A549 (cell line): ENCODE data around the gene ADCY1. TPM values are rescaled to one million over a fixed set of nuclear protein-coding genes. Genes with fewer than 3 reads are reported as not detected.

Experiments
- ATAC-seq, 2 experiments: fragments of 200-7000 bp in 1 of 2; fragments of >200 bp in 1 of 2; cut with Nextera tagmentation in 1 of 2; cut with Tn5 transposase in 1 of 2; 3 replicates each; pipeline versions ENCODE4 v1.8.0 to v1.9.1; 2018 to 2020; ENCODE audit warnings: mild to moderate bottlenecking in 1 of 2, moderate library complexity in 1 of 2
- CTCF ChIA-PET: fragments of 300-600 bp; sonication (Branson Sonifier 250); formaldehyde crosslinking; extraction: SDS; loops from one replicate; lab custom pipeline; 2021; ENCODE audit warnings: antibody characterized with exemption, inconsistent platforms; lab: Yijun Ruan, JAX
- POLR2A ChIA-PET: fragments of 350-600 bp; formaldehyde crosslinking; extraction: SDS; loops from one replicate; lab custom pipeline; 2021; ENCODE audit warnings: antibody characterized with exemption, inconsistent platforms; lab: Yijun Ruan, JAX
- DNase-seq, 2 experiments: peaks; one replicate each; pipeline versions ENCODE4 v3.0.0 to v3.0.0-alpha.2; 2011 to 2016; ENCODE audit warnings: low read depth in 1 of 2, low spot score in 1 of 2
- FAIRE-seq: peaks from 2 replicates; lab custom pipeline; 2011; peaks lifted over from hg19 to GRCh38; lab: Jason Lieb, UNC
- H3K27ac ChIP-seq, 2 experiments: fragments of >200 bp; sonication (Bioruptor Twin); formaldehyde crosslinking; 3 replicates each; pipeline ENCODE4 v1.5.1; 2016 to 2017
- H3K4me1 ChIP-seq: fragments of >200 bp; sonication (Bioruptor Twin); formaldehyde crosslinking; 3 replicates; pipeline ENCODE4 v1.6.1; 2016
- H3K4me2 ChIP-seq: fragments of >200 bp; sonication (Bioruptor Twin); formaldehyde crosslinking; 3 replicates; pipeline ENCODE4 v1.6.1; 2016
- H3K4me3 ChIP-seq: fragments of >200 bp; sonication (Bioruptor Twin); formaldehyde crosslinking; 3 replicates; pipeline ENCODE4 v1.5.1; 2016
- H3K9me3 ChIP-seq: fragments of >200 bp; sonication (Bioruptor Twin); formaldehyde crosslinking; 3 replicates; pipeline ENCODE4 v1.6.1; 2016
- BCL3 ChIP-seq: fragments of >200 bp; sonication (Bioruptor Twin); formaldehyde crosslinking; IDR thresholded peaks from 3 replicates; pipeline ENCODE4 v1.6.1; 2016
- CBX8 ChIP-seq: fragments of 200-600 bp; sonication (generic); IDR thresholded peaks from 2 replicates; pipeline ENCODE4 v1.6.1; 2016
- E2F6 ChIP-seq: IDR thresholded peaks from 2 replicates; pipeline ENCODE4 v1.6.1; 2012; ENCODE audit warnings: low read depth, borderline replicate concordance
- EHF ChIP-seq: fragments of 250-450 bp; sonication (Bioruptor Pico); IDR thresholded peaks from 2 replicates; pipeline ENCODE4 v1.5.0; 2020; ENCODE audit warnings: mild to moderate bottlenecking
- ELK1 ChIP-seq: fragments of 150-350 bp; IDR thresholded peaks from 2 replicates; pipeline ENCODE4 v1.6.1; 2014; ENCODE audit warnings: low read depth, mild to moderate bottlenecking, low read length
- EP300 ChIP-seq, 2 experiments: fragments of >200 bp; sonication (Bioruptor Twin); formaldehyde crosslinking; IDR thresholded peaks; 2 replicates in 1 of 2; 3 replicates in 1 of 2; pipeline ENCODE4 v1.6.1; 2016 to 2017
- ESRRA ChIP-seq: fragments of 150-350 bp; IDR thresholded peaks from 2 replicates; pipeline ENCODE4 v1.6.1; 2014; ENCODE audit warnings: mild to moderate bottlenecking, low read length, borderline replicate concordance
- FOXS1 ChIP-seq: fragments of 250-450 bp; sonication (Bioruptor Pico); IDR thresholded peaks from 2 replicates; pipeline ENCODE4 v1.5.0; 2020; ENCODE audit warnings: mild to moderate bottlenecking, moderate library complexity
- HDAC2 ChIP-seq: fragments of 200-600 bp; sonication (generic); IDR thresholded peaks from 2 replicates; pipeline ENCODE4 v1.6.1; 2016
- HMGXB4 ChIP-seq: fragments of 250-450 bp; sonication (Bioruptor Pico); IDR thresholded peaks from 2 replicates; pipeline ENCODE4 v1.5.0; 2021; ENCODE audit warnings: mild to moderate bottlenecking, moderate library complexity, borderline replicate concordance
- HOXB5 ChIP-seq: fragments of 250-450 bp; sonication (Bioruptor Pico); IDR thresholded peaks from 2 replicates; pipeline ENCODE4 v1.5.0; 2020; ENCODE audit warnings: mild to moderate bottlenecking, moderate library complexity
- MAFK ChIP-seq: fragments of 450-650 bp; IDR thresholded peaks from 2 replicates; pipeline ENCODE4 v1.6.1; 2014; ENCODE audit not compliant: partially characterized antibody
- MAZ ChIP-seq: fragments of 150-350 bp; IDR thresholded peaks from 2 replicates; pipeline ENCODE4 v1.6.1; 2014; ENCODE audit warnings: antibody characterized with exemption, low read depth, low read length, borderline replicate concordance
- NFE2L2 ChIP-seq: fragments of 150-350 bp; conservative IDR thresholded peaks from 2 replicates; pipeline ENCODE4 v1.6.1; 2014; ENCODE audit warnings: low read length
- NPAS2 ChIP-seq: fragments of 250-450 bp; sonication (Bioruptor Pico); IDR thresholded peaks from 2 replicates; pipeline ENCODE4 v1.8.0; 2022; ENCODE audit warnings: mild to moderate bottlenecking, moderate library complexity, borderline replicate concordance
- PHF8 ChIP-seq: fragments of 200-600 bp; sonication (generic); IDR thresholded peaks from 2 replicates; pipeline ENCODE4 v1.6.1; 2016; ENCODE audit warnings: low read depth, mild to moderate bottlenecking, antibody characterized with exemption, moderate library complexity, borderline replicate concordance
- POLR2A ChIP-seq: IDR thresholded peaks from 2 replicates; pipeline ENCODE4 v1.6.1; 2012; ENCODE audit warnings: mild to moderate bottlenecking, low read length
- POLR2AphosphoS2 ChIP-seq: conservative IDR thresholded peaks from 2 replicates; pipeline ENCODE4 v1.6.1; 2012; ENCODE audit warnings: low read length, improper control_type of control experiment, inconsistent platforms
- RCOR1 ChIP-seq: fragments of 150-350 bp; IDR thresholded peaks from 2 replicates; pipeline ENCODE4 v1.6.1; 2014; ENCODE audit warnings: antibody characterized with exemption, low read length, low read depth
- SMC3 ChIP-seq: fragments of >200 bp; sonication (Bioruptor Twin); formaldehyde crosslinking; IDR thresholded peaks from 3 replicates; pipeline ENCODE4 v1.6.1; 2018; ENCODE audit warnings: inconsistent platforms
- TP53 ChIP-seq: fragments of 250-450 bp; sonication (Bioruptor Pico); IDR thresholded peaks from 2 replicates; pipeline ENCODE4 v1.5.0; 2021; ENCODE audit warnings: mild to moderate bottlenecking, moderate library complexity
- ZC3H11A ChIP-seq: fragments of 450-650 bp; IDR thresholded peaks from 2 replicates; pipeline ENCODE4 v1.6.1; 2014; ENCODE audit warnings: antibody characterized with exemption, mild to moderate bottlenecking
- ZSCAN20 ChIP-seq: fragments of 250-450 bp; sonication (Bioruptor Pico); IDR thresholded peaks from 2 replicates; pipeline ENCODE4 v1.8.0; 2022; ENCODE audit warnings: mild to moderate bottlenecking, moderate library complexity
- WGBS: methylation state at CpG from one replicate; pipeline ENCODE4 v1.1.6; 2017; ENCODE audit errors: missing lambda C conversion rate; 5-methylcytosine and 5-hydroxymethylcytosine counted together
- polyA plus RNA-seq, 4 experiments: library from polyadenylated mRNA; depleted of rRNA in 3 of 4; stranded (reverse); fragments of >200 nt; fragmentation: RNase III in 1 of 4; extraction: RNeasy Plus Mini Kit Qiagen cat#74134 plus additional on column Dnase treatment in 1 of 4; gene quantifications; 2 replicates in 3 of 4; 3 replicates in 1 of 4; pipeline ENCODE4 v1.2.3, GENCODE V29; 2011 to 2017
- TF ChIP-seq, protein P1 (sequence below): fragments of 450-650 bp; IDR thresholded peaks from 2 replicates; pipeline ENCODE4 v1.6.1; 2014; ENCODE audit warnings: antibody characterized with exemption
- TF ChIP-seq, protein P2 (sequence below): fragments of 250-450 bp; sonication (Bioruptor Pico); IDR thresholded peaks from 2 replicates; pipeline ENCODE4 v1.5.0; 2020; ENCODE audit warnings: low read depth, mild to moderate bottlenecking, moderate library complexity
- TF ChIP-seq, protein P3 (sequence below): IDR thresholded peaks from 2 replicates; pipeline ENCODE4 v1.6.1; 2012
- TF ChIP-seq, protein P4 (sequence below): fragments of >200 bp; sonication (Bioruptor Twin); formaldehyde crosslinking; IDR thresholded peaks from 3 replicates; pipeline ENCODE4 v1.5.1; 2016

ADCY1 gene
- polyA plus RNA-seq, 2 of the 4 experiments (the other 2 are of a cell fraction), result 1.3 to 1.7 TPM

GRCh38 chr7:45686441-45687184, 112.4 kb downstream of the ADCY1 start:
- no peak for ATAC-seq
- ChIA-PET CTCF (no interaction called here), POLR2A (no interaction called here)
- DNase-seq, result no peak
- no peak overlapping the region for H3K4me2 ChIP-seq
- no peak for FAIRE-seq
- H3K4me3 ChIP-seq, result no peak overlapping the region
- TF ChIP-seq TP53 (CRISPR knock-in tag) (no peak), NPAS2 (CRISPR knock-in tag) (no peak), HOXB5 (no peak), E2F6 (no peak), HMGXB4 (CRISPR knock-in tag) (no peak), FOXS1 (no peak), ESRRA (no peak), EP300 (IDR thresholded peaks at IDR 0.05) (no peak), HDAC2 (no peak), SMC3 (no peak), RCOR1 (no peak), MAFK (no peak), ZSCAN20 (CRISPR knock-in tag) (no peak)
- TF ChIP-seq, protein P1, sequence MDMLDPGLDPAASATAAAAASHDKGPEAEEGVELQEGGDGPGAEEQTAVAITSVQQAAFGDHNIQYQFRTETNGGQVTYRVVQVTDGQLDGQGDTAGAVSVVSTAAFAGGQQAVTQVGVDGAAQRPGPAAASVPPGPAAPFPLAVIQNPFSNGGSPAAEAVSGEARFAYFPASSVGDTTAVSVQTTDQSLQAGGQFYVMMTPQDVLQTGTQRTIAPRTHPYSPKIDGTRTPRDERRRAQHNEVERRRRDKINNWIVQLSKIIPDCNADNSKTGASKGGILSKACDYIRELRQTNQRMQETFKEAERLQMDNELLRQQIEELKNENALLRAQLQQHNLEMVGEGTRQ, result no peak
- H3K4me1 ChIP-seq, result peaks cover 11% of the 10 kb centered on the region
- H3K27ac ChIP-seq, result no peak overlapping the region
- H3K9me3 ChIP-seq, result no peaks in the 10 kb centered on the region
- 54% methylated on average over 15 of the region's 19 CpGs for WGBS

DNA sequence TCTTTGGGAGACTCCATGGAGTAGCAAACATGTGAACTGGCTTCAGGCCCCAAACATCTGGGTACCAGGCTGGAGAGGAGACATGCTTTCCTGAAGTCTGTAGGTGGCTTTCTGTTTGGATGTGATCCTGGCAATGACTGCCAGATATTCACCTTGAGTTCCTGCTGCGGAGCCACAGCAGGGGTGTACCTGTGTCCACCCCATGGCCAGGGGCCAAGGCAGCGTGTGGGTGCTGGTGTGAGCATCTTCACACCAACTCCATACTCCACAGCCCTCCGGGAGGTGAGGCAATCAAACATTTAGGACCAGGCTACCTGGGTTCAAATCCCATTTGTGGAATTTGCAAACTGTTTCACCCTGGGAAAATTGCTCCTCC, 113.0 kb downstream of the ADCY1 start:
- no peak for DNase-seq
- no peak for ATAC-seq
- FAIRE-seq, result no peak
- H3K4me1 ChIP-seq, result peaks cover 14% of the 10 kb centered on the region
- WGBS, result 76% methylated on average over 3 of the region's 3 CpGs
- CTCF ChIA-PET, result no interaction called here
- no peak overlapping the region for H3K27ac ChIP-seq
- no peak overlapping the region for H3K4me2 ChIP-seq
- no peak overlapping the region for H3K4me3 ChIP-seq
- H3K9me3 ChIP-seq, result no peaks in the 10 kb centered on the region
- POLR2A ChIA-PET, result no interaction called here
- TF ChIP-seq, protein P2, sequence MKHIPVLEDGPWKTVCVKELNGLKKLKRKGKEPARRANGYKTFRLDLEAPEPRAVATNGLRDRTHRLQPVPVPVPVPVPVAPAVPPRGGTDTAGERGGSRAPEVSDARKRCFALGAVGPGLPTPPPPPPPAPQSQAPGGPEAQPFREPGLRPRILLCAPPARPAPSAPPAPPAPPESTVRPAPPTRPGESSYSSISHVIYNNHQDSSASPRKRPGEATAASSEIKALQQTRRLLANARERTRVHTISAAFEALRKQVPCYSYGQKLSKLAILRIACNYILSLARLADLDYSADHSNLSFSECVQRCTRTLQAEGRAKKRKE (CRISPR knock-in tag), result no peak
- TF ChIP-seq CBX8, result no peak
- no peak for TF ChIP-seq EP300 (IDR thresholded peaks at IDR 0.05)
- TF ChIP-seq POLR2A, result no peak
- TF ChIP-seq MAFK, result no peak
- TF ChIP-seq ZC3H11A, result no peak
- TF ChIP-seq TP53 (CRISPR knock-in tag), result no peak
- no peak for TF ChIP-seq BCL3
- TF ChIP-seq, protein P3, sequence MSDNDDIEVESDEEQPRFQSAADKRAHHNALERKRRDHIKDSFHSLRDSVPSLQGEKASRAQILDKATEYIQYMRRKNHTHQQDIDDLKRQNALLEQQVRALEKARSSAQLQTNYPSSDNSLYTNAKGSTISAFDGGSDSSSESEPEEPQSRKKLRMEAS, result no peak
- no peak for TF ChIP-seq MAZ
- no peak for TF ChIP-seq FOXS1
- no peak for TF ChIP-seq PHF8
- TF ChIP-seq ELK1, result no peak
- no peak for TF ChIP-seq NFE2L2
- TF ChIP-seq, protein P4, sequence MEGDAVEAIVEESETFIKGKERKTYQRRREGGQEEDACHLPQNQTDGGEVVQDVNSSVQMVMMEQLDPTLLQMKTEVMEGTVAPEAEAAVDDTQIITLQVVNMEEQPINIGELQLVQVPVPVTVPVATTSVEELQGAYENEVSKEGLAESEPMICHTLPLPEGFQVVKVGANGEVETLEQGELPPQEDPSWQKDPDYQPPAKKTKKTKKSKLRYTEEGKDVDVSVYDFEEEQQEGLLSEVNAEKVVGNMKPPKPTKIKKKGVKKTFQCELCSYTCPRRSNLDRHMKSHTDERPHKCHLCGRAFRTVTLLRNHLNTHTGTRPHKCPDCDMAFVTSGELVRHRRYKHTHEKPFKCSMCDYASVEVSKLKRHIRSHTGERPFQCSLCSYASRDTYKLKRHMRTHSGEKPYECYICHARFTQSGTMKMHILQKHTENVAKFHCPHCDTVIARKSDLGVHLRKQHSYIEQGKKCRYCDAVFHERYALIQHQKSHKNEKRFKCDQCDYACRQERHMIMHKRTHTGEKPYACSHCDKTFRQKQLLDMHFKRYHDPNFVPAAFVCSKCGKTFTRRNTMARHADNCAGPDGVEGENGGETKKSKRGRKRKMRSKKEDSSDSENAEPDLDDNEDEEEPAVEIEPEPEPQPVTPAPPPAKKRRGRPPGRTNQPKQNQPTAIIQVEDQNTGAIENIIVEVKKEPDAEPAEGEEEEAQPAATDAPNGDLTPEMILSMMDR, result no peak
- TF ChIP-seq EHF, result no peak
- TF ChIP-seq POLR2AphosphoS2, result no peak
- TF ChIP-seq ZSCAN20 (CRISPR knock-in tag), result no peak
